OCI-LY3 (cell line): Measurements from ENCODE around the gene LYPD6B.

Source experiments
- EZH2phosphoT487 ChIP-seq: fragments of 200-600 bp; shearing (Covaris generic); IDR thresholded peaks from 2 replicates; pipeline ENCODE4 v1.6.1; 2018; ENCODE audit warnings: antibody characterized with exemption, mixed run types, low read depth
- TF ChIP-seq, protein P1 (sequence below): fragments of 200-600, 300-600 bp; sonication (generic); IDR thresholded peaks from 2 replicates; pipeline ENCODE4 v1.5.1; 2014; ENCODE audit warnings: antibody characterized with exemption, low read length, low read depth

DNA sequence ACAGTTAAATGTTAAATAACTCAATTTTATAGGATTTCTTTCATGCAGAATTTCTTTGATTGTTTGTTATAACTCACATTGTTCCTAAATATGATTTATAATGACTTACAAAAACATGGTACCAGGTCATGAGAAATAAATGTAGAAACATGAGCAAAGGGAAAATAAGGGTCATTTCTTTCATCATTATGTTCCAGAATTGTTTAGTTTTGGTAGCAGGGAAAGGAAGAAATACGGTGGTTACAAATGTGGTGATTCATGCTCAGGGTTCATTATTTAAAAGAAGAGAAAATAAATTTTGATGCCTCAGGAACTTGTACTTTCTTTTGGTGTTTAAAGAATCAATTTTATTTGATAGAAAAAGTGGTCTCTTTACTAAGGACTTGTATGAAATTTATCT, 4.4 kb downstream of the LYPD6B start:
- TF ChIP-seq EZH2phosphoT487, result no peak
- TF ChIP-seq, protein P1, sequence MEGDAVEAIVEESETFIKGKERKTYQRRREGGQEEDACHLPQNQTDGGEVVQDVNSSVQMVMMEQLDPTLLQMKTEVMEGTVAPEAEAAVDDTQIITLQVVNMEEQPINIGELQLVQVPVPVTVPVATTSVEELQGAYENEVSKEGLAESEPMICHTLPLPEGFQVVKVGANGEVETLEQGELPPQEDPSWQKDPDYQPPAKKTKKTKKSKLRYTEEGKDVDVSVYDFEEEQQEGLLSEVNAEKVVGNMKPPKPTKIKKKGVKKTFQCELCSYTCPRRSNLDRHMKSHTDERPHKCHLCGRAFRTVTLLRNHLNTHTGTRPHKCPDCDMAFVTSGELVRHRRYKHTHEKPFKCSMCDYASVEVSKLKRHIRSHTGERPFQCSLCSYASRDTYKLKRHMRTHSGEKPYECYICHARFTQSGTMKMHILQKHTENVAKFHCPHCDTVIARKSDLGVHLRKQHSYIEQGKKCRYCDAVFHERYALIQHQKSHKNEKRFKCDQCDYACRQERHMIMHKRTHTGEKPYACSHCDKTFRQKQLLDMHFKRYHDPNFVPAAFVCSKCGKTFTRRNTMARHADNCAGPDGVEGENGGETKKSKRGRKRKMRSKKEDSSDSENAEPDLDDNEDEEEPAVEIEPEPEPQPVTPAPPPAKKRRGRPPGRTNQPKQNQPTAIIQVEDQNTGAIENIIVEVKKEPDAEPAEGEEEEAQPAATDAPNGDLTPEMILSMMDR, result no peak
